Lower leg skin (tissue), 3 donors: ENCODE measurements around the gene AOPEP.

Experiments used
- CTCF ChIP-seq, 3 donors: fragments of 450-650 bp; IDR thresholded peaks; one replicate each; pipeline ENCODE4 v1.5.1; 2016; ENCODE audit warnings: antibody characterized with exemption in 3 of 3, mild to moderate bottlenecking in 3 of 3, moderate library complexity in 2 of 3
- POLR2A ChIP-seq, 2 donors: fragments of 450-650 bp; IDR thresholded peaks; one replicate each; pipeline ENCODE4 v1.6.1; 2016 to 2017; ENCODE audit warnings: antibody characterized with exemption in 2 of 2, mild to moderate bottlenecking in 1 of 2, moderate library complexity in 1 of 2

GRCh38 chr9:94758880-94759279, 32.4 kb downstream of the AOPEP start:
- TF ChIP-seq POLR2A (IDR thresholded peaks at IDR 0.05) (no peak), CTCF (IDR thresholded peaks at IDR 0.05) (no peak)
